Measurements from ENCODE around the gene ZNF776.
"Not testable (repeated sequence)": the region's sequence is repeated elsewhere in the genome, so short reads cannot be mapped to it uniquely, and the experiment has no call there.

Gene ZNF776

DNA sequence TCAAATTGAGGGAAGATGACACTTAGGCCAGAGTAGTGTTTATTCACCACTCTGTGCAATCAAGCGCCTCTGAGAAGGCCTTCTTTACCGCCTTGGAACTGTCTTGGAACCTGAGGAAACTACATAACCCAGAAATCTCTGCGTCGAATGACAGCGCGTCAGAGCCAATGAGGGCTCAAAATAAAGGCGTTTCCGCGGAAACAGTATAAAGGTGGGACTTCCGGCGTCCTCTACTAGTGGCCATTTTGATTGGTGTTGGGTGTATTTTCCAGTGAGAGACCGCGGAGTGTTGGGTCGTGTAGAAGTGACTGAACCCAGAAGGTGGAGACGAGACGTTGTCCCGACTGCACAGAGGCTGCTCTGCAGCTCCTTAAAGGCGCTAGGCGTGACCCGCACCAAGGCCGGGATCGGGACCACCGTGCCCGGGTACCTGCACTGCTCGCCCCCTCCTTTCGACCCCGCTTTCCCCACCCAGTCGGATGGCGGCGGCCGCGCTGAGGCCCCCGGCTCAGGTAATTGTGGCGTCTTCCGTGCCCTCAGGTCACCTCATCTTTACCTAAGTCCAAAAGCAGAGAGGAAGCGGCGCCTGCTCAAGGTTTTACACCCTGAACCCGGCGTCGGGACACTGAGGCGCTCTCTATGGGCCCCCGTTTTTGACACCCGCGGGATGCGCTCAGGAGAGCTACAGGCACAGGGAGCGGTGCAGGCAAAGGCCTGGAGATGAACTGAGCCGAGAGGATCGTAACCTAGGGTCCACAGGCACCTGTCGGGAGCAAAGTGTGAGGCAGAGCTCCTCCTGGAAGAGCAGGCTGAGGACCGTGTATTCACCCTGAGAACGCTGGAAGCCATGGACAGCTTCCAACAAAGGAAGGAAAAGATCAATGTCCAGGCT is at the start of gene ZNF776:
Gene ZNF776, plus strand, starts transcription at position 236 of the 892 bp plus-strand sequence. Its CDS starts 244 bp downstream, at position 480.
- DNase-seq, result peak; percentile 86

DNA sequence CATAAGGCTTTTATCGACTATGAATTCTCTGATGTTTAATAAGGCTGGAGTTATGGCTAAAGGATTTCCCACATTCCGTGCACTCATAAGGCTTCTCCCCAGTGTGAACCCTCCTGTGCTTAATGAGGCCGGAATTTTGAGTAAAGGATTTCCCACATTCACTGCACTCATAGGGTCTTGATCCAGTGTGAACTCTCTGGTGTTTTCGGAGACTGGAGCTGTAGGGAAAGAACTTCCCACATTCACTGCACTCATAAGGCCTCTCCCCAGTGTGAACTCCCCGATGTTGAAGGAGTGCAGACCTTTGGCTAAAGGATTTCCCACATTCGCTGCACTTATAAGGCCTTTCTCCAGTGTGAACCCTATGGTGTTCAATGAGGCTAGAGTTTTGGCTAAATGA is 45.0 kb upstream of the ZNF776 start:
- no peak for DNase-seq

GRCh38 chr19:57706346-57706745 is 40.3 kb upstream of the ZNF776 start:
- DNase-seq, result no peak

DNA sequence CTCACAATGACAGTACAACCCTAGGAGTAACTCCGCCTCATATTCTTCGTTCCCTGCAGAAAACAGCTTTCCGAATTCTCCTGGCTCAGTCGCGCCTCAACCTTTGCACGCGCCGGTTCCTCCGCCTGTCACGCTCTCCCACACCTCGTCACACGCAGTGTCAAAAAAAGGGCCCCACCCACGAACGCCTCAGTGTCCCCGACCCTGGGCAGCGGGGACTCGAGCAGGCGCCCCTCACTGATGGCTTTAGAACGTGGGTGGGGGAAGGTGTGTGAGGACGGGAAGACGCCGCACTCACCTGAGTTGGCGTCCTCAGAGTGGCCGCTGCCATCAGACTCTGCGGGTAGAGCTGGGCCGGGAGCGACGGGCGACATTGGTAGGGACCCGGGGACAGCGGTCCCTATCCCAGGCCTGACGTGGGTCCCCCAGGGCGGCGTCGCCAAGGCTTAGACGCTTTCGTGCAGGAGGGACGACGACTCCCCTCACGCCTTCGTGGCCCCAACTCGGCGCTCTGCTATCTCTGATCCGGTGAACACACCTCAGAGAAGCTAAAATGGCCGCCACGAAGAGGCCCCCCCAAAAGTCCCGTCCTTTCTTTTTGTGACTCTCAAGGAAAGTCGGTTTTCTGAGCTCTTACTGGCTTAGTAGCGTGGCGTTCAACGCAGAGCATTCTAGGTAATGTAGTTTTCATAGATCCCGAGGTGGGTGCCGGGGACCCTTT is 37.8 kb upstream of the ZNF776 start, which contains the start of gene ZNF154:
Gene ZNF154, minus strand, starts transcription at position 564 of the 721 bp plus-strand sequence. Its CDS starts 233 bp downstream, at position 331.
- DNase-seq, result no peak

DNA sequence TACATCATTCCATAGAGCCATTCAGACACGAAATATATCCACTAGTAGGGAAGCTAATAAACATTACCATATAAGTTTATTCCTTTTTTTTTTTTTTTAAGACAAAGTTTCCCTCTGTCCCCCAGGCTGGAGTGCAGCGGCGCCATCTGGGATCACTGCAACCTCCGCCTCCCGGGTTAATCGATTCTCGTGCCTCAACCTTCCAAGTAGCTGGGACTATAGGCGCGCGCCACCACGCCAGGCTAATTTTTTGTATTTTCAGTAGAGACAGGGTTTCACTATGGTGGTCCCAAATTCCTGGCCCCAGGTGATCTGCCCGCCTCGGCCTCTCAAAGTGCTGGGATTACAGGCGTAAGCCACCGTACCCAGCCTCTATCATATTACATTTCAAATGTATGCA is 37.0 kb upstream of the ZNF776 start:
- DNase-seq, result no peak

DNA sequence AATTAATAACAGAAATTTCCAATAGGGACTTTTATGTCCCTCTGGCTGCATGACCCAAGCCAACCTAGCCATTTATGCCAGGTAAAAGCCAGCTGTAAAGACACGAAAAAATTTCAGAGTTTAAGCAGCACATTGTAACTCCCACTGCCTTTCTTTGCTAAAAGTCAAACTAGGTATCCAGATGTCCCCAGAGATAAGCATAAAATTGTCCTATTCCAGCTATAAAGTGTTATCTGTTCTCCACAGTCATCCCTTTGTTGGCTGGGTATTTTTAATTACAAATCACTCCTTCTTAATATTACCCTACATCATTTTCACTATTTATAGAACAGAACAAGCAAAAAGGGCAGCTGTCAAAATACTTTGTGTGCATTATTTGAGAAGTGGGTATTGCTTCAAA is 34.4 kb upstream of the ZNF776 start:
- DNase-seq, result no peak

GRCh38 chr19:57719424-57719823 is 27.2 kb upstream of the ZNF776 start:
- no peak for DNase-seq

- DNase-seq, result no peak
Measured at GRCh38 chr19:57719901-57720519, 26.6 kb upstream of the ZNF776 start.

DNA sequence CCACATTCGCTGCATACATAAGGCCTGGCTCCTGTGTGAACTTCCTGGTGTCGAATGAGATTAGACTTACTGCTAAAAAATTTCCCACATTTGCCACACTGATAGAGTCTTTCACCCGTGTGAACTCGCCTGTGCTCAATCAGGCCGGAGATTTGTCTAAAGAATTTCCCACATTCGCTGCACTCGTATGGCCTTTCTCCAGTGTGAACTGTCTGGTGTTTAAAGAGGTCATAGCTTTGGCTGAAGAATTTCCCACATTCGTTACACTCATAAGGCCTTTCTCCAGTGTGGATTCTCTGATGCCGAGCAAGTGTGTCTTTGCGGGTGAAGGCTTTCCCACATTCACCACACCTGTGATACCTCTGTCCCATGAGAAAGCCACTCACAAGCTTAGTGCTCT is 25.7 kb upstream of the ZNF776 start:
- DNase-seq, result no peak

GRCh38 chr19:57738320-57738719 is 8.3 kb upstream of the ZNF776 start:
- DNase-seq, result not testable (repeated sequence)

DNA sequence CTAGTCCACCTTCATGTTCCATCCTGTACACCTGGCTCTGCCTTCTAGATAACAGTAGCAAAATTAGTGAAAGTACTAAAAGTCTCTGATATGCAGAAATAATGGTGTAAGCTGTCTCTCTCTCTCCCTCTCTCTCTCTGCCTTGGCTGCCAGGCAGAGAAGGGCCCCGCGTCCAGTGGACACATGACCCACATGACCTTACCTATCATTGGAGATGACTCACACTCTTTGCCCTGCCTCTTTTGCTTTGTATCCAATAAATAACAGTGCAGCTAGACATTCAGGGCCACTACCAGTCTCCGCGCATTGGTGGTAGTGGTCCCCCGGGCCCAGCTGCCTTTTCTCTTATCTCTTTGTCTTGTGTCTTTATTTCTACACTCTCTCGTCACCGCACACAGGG is 7.8 kb upstream of the ZNF776 start:
- not testable (repeated sequence) for DNase-seq

GRCh38 chr19:57747472-57747807 is 825 bp downstream of the ZNF776 start:
- no peak for DNase-seq

- no peak for DNase-seq
Measured at GRCh38 chr19:57748029-57748428, 1.4 kb downstream of the ZNF776 start.

DNA sequence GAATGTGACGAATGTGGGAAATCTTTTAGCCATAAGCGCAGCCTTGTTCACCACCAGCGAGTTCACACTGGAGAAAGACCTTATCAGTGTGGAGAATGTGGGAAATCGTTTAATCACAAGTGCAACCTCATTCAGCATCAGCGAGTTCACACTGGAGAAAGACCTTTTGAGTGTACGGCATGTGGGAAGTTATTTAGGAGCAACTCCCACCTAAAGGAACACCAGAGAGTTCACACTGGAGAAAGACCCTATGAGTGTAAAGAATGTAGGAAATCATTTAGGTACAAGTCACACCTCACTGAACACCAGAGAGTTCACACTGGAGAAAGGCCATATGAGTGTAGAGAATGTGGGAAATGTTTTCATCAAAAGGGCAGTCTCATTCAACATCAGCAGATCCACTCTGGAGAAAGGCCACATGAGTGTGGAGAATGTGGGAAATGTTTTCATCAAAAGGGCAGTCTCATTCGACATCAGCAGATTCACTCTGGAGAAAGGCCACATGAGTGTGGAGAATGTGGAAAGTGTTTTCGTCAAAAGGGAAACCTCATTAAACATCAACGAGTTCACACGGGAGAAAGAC is 7.6 kb downstream of the ZNF776 start:
- no peak for DNase-seq

DNA sequence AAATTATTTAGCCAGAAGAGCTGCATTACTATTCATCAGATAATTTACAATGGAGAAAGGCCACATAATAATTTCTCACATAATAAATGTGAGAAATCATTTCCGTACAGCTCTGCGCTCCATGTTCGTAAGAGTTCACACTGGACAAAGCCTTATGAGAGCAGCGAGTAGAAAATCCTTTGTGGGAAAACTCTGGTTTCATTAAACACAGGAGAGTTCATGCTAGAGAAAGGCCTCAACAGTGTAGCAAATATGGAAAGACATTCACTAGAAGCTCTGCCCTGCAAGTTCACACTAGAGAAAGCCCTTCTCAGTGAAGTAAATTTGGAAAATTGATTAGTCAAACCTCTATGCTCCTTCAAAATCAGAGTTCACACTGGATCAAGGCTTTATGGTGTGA is 8.4 kb downstream of the ZNF776 start:
- no peak for DNase-seq

- no peak for DNase-seq
Measured at GRCh38 chr19:57757941-57758340, 11.3 kb downstream of the ZNF776 start.

DNA sequence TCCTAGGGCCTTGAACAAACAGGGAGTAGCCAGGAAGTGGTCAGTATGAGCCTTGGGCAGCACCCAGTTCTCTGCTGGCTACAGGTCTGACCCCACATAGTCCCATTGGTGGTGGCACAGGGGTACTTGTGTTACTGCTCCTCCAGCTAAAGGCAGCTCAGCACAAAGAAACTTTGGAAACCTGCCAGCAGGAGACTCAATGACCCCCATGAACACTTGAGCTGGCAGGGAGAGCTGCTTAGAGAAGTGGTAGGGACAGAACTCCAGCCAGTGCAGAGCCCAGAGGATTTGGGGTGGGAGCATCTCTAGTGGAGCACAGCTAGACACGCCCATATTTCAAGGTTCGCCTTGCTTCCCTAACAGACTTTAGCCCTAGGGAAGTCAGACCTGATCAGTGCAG is 12.5 kb downstream of the ZNF776 start:
- DNase-seq, result no peak

DNA sequence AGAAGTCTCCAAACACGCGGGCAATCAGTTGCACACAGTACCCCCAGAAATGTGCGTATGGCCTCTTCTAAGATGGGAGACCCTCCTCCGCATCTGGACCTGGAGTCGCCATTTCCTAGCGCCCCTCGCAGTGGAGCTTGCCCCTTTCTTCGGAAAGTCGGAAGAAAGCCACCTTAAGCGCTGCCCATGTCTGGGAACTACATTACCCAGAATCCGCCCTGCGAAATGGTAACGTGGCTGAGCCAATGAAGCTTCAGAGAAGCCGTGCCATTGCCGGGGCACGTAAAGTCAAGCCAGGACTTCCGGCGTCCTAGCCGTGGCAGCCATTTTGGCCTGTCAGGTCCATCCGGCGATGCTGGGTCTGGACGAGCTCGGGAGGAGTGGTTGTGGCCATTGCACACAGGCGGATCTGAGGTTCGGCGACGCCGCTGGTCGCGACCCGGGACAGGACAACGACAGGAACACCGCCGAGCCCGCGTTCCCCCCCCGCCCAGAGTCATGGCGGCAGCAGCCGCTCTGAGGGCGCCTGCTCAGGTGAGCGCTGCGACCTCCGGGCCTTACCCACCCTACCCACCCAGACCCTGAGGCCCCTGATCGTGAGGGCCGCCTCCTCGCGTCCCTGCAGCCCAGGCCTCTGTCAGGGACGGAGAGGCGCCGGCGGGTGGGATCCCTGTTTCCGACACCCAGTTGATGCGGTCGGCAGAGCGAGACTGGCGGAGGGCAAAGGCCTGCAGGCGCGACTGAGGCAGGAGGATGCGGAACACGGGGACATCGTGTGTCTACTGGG is 22.9 kb downstream of the ZNF776 start, which contains the start of gene ZNF586:
Gene ZNF586, plus strand, starts transcription at position 332 of the 787 bp plus-strand sequence. Its CDS starts 167 bp downstream, at position 499.
- peak; percentile 75 for DNase-seq

GRCh38 chr19:57771417-57771816 is 24.8 kb downstream of the ZNF776 start:
- DNase-seq, result no peak

- no peak for DNase-seq
Measured at GRCh38 chr19:57773488-57773887, 26.9 kb downstream of the ZNF776 start.

GRCh38 chr19:57776764-57777296 is 30.2 kb downstream of the ZNF776 start:
- no peak for DNase-seq

DNA sequence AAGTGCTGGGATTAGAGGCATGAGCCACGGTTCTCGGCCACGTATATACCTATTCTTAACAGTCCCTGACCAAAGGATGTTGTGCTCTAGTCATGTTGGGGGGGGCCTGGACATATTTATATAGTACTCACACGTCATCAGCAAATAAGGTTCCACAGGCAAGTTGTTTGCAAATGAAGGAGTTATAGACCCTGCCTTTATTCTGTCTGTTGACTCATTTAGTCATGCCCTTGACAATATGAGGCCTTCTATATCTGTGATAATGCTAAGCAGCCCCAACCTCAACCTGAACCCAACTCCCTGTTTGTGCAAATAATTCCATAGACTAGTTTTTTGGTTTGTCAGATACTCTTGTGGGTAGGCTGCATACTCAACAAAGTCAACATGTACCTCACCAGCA is 31.7 kb downstream of the ZNF776 start:
- no peak for DNase-seq

All from NCI-H774 (cell line).